Spleen (tissue), 7 donors: ENCODE measurements around the gene EPHB1.

Experiments used
- CTCF ChIP-seq, 11 experiments: fragments of 200-600 bp in 7 of 11; fragments of 450-650 bp in 4 of 11; sonication (generic) in 4 of 11; IDR thresholded peaks in 8 of 11; conservative IDR thresholded peaks in 3 of 11; 1 replicate in 7 of 11; 2 replicates in 4 of 11; pipeline versions ENCODE4 v1.4.0 to v1.8.0; 2016 to 2021; ENCODE audit warnings: antibody characterized with exemption in 11 of 11, inconsistent platforms in 4 of 11, mild to moderate bottlenecking in 1 of 11
- POLR2AphosphoS5 ChIP-seq, 3 donors: sonication (generic); formaldehyde crosslinking; IDR thresholded peaks; one replicate each; pipeline ENCODE4 v1.5.1; 2017; ENCODE audit warnings: antibody characterized with exemption in 3 of 3
- donor health status: DM: no; HTN: no; CAD: no; lungs with moderate emphysema.
- donor health status: DM: no; HTN: no; CAD: no.
- donor health status: DM: no; HTN: no; CAD: no.

- no peak for TF ChIP-seq CTCF (IDR thresholded peaks at IDR 0.05 in 8 of 11, conservative IDR thresholded peaks at IDR 0.05 in 3 of 11)
- TF ChIP-seq POLR2AphosphoS5 (IDR thresholded peaks at IDR 0.05), result no peak
These were observed 149.4 kb downstream of the EPHB1 start for GRCh38 chr3:134944429-134944828.
